ENCODE results near the gene TYW1.
"Not testable (repeated sequence)": the region's sequence is repeated elsewhere in the genome, so short reads cannot be mapped to it uniquely, and the experiment has no call there.

DNA sequence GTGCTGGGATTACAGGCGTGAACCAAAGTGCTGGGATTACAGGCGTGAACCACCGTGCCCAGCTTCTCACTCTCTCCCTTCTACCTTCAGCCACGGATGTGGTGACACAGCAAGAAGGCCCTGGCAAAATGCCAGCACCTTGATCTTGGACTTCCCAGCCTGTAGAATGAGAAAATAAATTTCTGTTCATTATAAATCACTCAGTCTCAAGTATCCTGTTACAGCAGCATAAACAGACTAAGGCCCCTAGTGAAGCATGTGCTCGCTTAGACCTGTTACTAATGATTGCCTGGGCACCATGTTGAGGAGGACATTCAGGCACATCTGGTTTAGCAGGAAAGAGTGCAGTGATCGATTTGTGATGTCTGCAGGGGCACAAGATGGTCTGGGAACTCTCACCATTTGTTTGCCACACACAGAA, 263.5 kb downstream of the TYW1 start:
- TF ChIP-seq POLR2A (IDR thresholded peaks at IDR 0.05; ENCODE audit: low read length); GATA1 (IDR thresholded peaks at IDR 0.05; ENCODE audit: low read depth, low read length): not testable (repeated sequence)

Measured in erythroblast (primary cell).